Measurements from ENCODE around the gene RAD50.

GRCh38 chr5:132673939-132674630 lies 117.3 kb downstream of the RAD50 start, which contains the start of gene IL4:
- no peak for TF ChIP-seq CTCF (IDR thresholded peaks at IDR 0.05)
- TF ChIP-seq POLR2A (IDR thresholded peaks at IDR 0.05), result no peak
